CD4-positive, CD25-positive, alpha-beta regulatory T cell (primary cell): ENCODE data around the gene NSF. TPM values are rescaled to one million over a fixed set of nuclear protein-coding genes. Genes with fewer than 3 reads are reported as not detected.
"Not testable (repeated sequence)": the region's sequence is repeated elsewhere in the genome, so short reads cannot be mapped to it uniquely, and the experiment has no call there.

Source experiments
- ATAC-seq, 2 donors: fragments of 150-1000 bp; cut with Tn5 transposase; one replicate each; pipeline ENCODE4 v1.10.0; 2021; ENCODE audit warnings: low read depth in 2 of 2, moderate number of reproducible peaks in 2 of 2, moderate library complexity in 1 of 2
- DNase-seq, 3 donors: peaks; one replicate each; pipeline versions ENCODE4 v3.0.0 to v3.0.0-alpha.2; 2012 to 2022; ENCODE audit warnings: mixed read lengths in 1 of 3
- H3K27ac ChIP-seq: one replicate; pipeline ENCODE4 v1.7.0; 2013; ENCODE audit warnings: mild to moderate bottlenecking, low read length; ENCODE audit not compliant: insufficient read depth, poor library complexity, severe bottlenecking
- H3K27me3 ChIP-seq: one replicate; pipeline ENCODE4 v1.7.0; 2013; ENCODE audit warnings: low read length; ENCODE audit not compliant: control insufficient read depth, insufficient read depth
- H3K36me3 ChIP-seq: one replicate; pipeline ENCODE4 v1.7.0; 2013; ENCODE audit warnings: mild to moderate bottlenecking, low read length, moderate library complexity; ENCODE audit not compliant: control insufficient read depth, insufficient read depth
- H3K4me1 ChIP-seq: 2 replicates; pipeline ENCODE4 v1.7.0; 2013; ENCODE audit warnings: mild to moderate bottlenecking, low read length; ENCODE audit not compliant: insufficient read depth, control insufficient read depth, poor library complexity, severe bottlenecking
- H3K4me3 ChIP-seq: one replicate; pipeline ENCODE4 v1.7.0; 2013; ENCODE audit warnings: low read depth, mild to moderate bottlenecking, low read length, moderate library complexity
- H3K9me3 ChIP-seq, 2 experiments: 1 replicate in 1 of 2; 2 replicates in 1 of 2; pipeline ENCODE4 v1.7.0; 2013; ENCODE audit warnings: low read length in 2 of 2, mild to moderate bottlenecking in 1 of 2, moderate library complexity in 1 of 2; ENCODE audit not compliant: control insufficient read depth in 2 of 2
- H3K27ac Mint-ChIP-seq, 3 donors: one replicate each; pipeline ENCODE4 v1.8.0; 2020 to 2022; ENCODE audit warnings: mild to moderate bottlenecking in 3 of 3, mixed read lengths in 3 of 3, moderate library complexity in 2 of 3
- H3K27me3 Mint-ChIP-seq: one replicate; pipeline ENCODE4 v1.8.0; 2022; ENCODE audit warnings: mild to moderate bottlenecking, mixed read lengths
- H3K36me3 Mint-ChIP-seq: one replicate; pipeline ENCODE4 v1.8.0; 2020; ENCODE audit warnings: mixed read lengths
- H3K4me1 Mint-ChIP-seq, 4 donors: one replicate each; pipeline ENCODE4 v1.8.0; 2020 to 2022; ENCODE audit warnings: mixed read lengths in 4 of 4, mild to moderate bottlenecking in 1 of 4
- H3K4me3 Mint-ChIP-seq, 4 donors: one replicate each; pipeline ENCODE4 v1.8.0; 2020 to 2022; ENCODE audit warnings: mild to moderate bottlenecking in 4 of 4, mixed read lengths in 4 of 4, moderate library complexity in 3 of 4
- H3K9me3 Mint-ChIP-seq, 7 donors: one replicate each; pipeline ENCODE4 v1.8.0; 2020 to 2022; ENCODE audit warnings: mixed read lengths in 7 of 7, mild to moderate bottlenecking in 3 of 7, moderate library complexity in 2 of 7
- polyA plus RNA-seq, 4 donors: library from polyadenylated mRNA; unstranded; fragments of 300-500 nt; fragmentation: Illumina TruSeq; gene quantifications; one replicate each; pipeline ENCODE4 v1.2.3, GENCODE V29; 2021
- total RNA-seq: library from RNA; stranded (reverse); gene quantifications from one replicate; pipeline ENCODE4 v1.2.3, GENCODE V29; 2022

NSF gene
- total and polyA plus RNA-seq, 5 donors from 2014 or later, result 24.6 to 71.4 (median 30.7) TPM

GRCh38 chr17:46793023-46793422 lies 202.6 kb downstream of the NSF start:
- not testable (repeated sequence) for H3K9me3 ChIP-seq, H3K27ac Mint-ChIP-seq, ATAC-seq, H3K27ac ChIP-seq, DNase-seq, H3K4me1 Mint-ChIP-seq, H3K36me3 ChIP-seq, H3K4me3 Mint-ChIP-seq, H3K9me3 Mint-ChIP-seq, H3K4me1 ChIP-seq, H3K4me3 ChIP-seq, H3K27me3 ChIP-seq, H3K36me3 Mint-ChIP-seq
- H3K27me3 Mint-ChIP-seq, result peaks cover 17% of the 10 kb centered on the region

- no peaks in the 10 kb centered on the region for H3K36me3 Mint-ChIP-seq
- Histone ChIP-seq H3K36me3 (no peaks in the 10 kb centered on the region), H3K4me3 (no peak overlapping the region), H3K4me1 (no peaks in the 10 kb centered on the region), H3K9me3 (no peaks in the 10 kb centered on the region), H3K27me3 (peaks cover 6% of the 10 kb centered on the region), H3K27ac (no peak overlapping the region)
- H3K27me3 Mint-ChIP-seq, result peaks cover 17% of the 10 kb centered on the region
- DNase-seq (no peak), ATAC-seq (no peak)
- no peaks in the 10 kb centered on the region for H3K4me1 Mint-ChIP-seq
- H3K9me3 Mint-ChIP-seq, result peaks cover 0 to 3% (median 0%) of the 10 kb centered on the region in 7 donors
- H3K27ac Mint-ChIP-seq, result no peak overlapping the region
- peak overlapping the region in 1 of 4 donors; percentile 39 for H3K4me3 Mint-ChIP-seq
Observed at GRCh38 chr17:46793541-46793940, 203.1 kb downstream of the NSF start.

GRCh38 chr17:46794318-46794717 lies 203.8 kb downstream of the NSF start:
- no peaks in the 10 kb centered on the region for H3K4me1 Mint-ChIP-seq
- Histone ChIP-seq H3K4me1 (no peaks in the 10 kb centered on the region), H3K36me3 (no peaks in the 10 kb centered on the region), H3K27me3 (peaks cover 6% of the 10 kb centered on the region), H3K9me3 (no peaks in the 10 kb centered on the region), H3K27ac (no peak overlapping the region), H3K4me3 (no peak overlapping the region)
- ATAC-seq, result no peak
- H3K4me3 Mint-ChIP-seq, result no peak overlapping the region
- H3K27me3 Mint-ChIP-seq, result peaks cover 21% of the 10 kb centered on the region
- H3K9me3 Mint-ChIP-seq, result peaks cover 0 to 1% (median 0%) of the 10 kb centered on the region in 7 donors
- DNase-seq, result no peak
- H3K27ac Mint-ChIP-seq, result no peak overlapping the region
- no peaks in the 10 kb centered on the region for H3K36me3 Mint-ChIP-seq

- peaks cover 12% of the 10 kb centered on the region for H3K27me3 Mint-ChIP-seq
- no peak for DNase-seq
- H3K27ac ChIP-seq, result no peak overlapping the region
- peaks cover 6% of the 10 kb centered on the region for H3K27me3 ChIP-seq
- H3K27ac Mint-ChIP-seq, result no peak overlapping the region
- no peaks in the 10 kb centered on the region for H3K9me3 ChIP-seq
- no peaks in the 10 kb centered on the region for H3K4me1 Mint-ChIP-seq
- no peaks in the 10 kb centered on the region for H3K4me1 ChIP-seq
- peaks cover 0 to 1% (median 0%) of the 10 kb centered on the region in 7 donors for H3K9me3 Mint-ChIP-seq
- no peak overlapping the region for H3K4me3 ChIP-seq
- H3K36me3 Mint-ChIP-seq, result no peaks in the 10 kb centered on the region
- H3K36me3 ChIP-seq, result no peaks in the 10 kb centered on the region
- H3K4me3 Mint-ChIP-seq, result no peak overlapping the region
- ATAC-seq, result no peak
Observed at GRCh38 chr17:46795379-46795952, 205.0 kb downstream of the NSF start.

GRCh38 chr17:46796084-46796483 lies 205.6 kb downstream of the NSF start:
- Histone ChIP-seq H3K36me3 (no peaks in the 10 kb centered on the region), H3K9me3 (no peaks in the 10 kb centered on the region), H3K27me3 (peaks cover 6% of the 10 kb centered on the region), H3K4me1 (no peaks in the 10 kb centered on the region), H3K4me3 (no peak overlapping the region), H3K27ac (no peak overlapping the region)
- H3K4me1 Mint-ChIP-seq, result no peaks in the 10 kb centered on the region
- ATAC-seq (no peak), DNase-seq (no peak)
- H3K27me3 Mint-ChIP-seq, result peaks cover 12% of the 10 kb centered on the region
- H3K9me3 Mint-ChIP-seq, result peaks cover 0 to 1% (median 0%) of the 10 kb centered on the region in 7 donors
- no peaks in the 10 kb centered on the region for H3K36me3 Mint-ChIP-seq
- H3K4me3 Mint-ChIP-seq, result no peak overlapping the region
- H3K27ac Mint-ChIP-seq, result no peak overlapping the region

GRCh38 chr17:46796524-46796923 lies 206.1 kb downstream of the NSF start:
- ATAC-seq (no peak), DNase-seq (no peak)
- Mint-ChIP-seq H3K4me3 (no peak overlapping the region), H3K27ac (no peak overlapping the region), H3K9me3 (peaks cover 0 to 1% (median 0%) of the 10 kb centered on the region in 7 donors), H3K27me3 (peaks cover 16% of the 10 kb centered on the region), H3K36me3 (no peaks in the 10 kb centered on the region), H3K4me1 (no peaks in the 10 kb centered on the region)
- Histone ChIP-seq H3K9me3 (no peaks in the 10 kb centered on the region), H3K4me1 (no peaks in the 10 kb centered on the region), H3K36me3 (no peaks in the 10 kb centered on the region), H3K27me3 (peaks cover 6% of the 10 kb centered on the region), H3K27ac (no peak overlapping the region), H3K4me3 (no peak overlapping the region)

GRCh38 chr17:46796956-46797530 lies 206.6 kb downstream of the NSF start:
- H3K9me3 Mint-ChIP-seq, result peaks cover 0 to 1% (median 0%) of the 10 kb centered on the region in 7 donors
- no peak for ATAC-seq
- Histone ChIP-seq H3K4me3 (no peak overlapping the region), H3K9me3 (no peaks in the 10 kb centered on the region), H3K27ac (no peak overlapping the region), H3K4me1 (no peaks in the 10 kb centered on the region), H3K36me3 (no peaks in the 10 kb centered on the region), H3K27me3 (peaks cover 6% of the 10 kb centered on the region)
- H3K4me1 Mint-ChIP-seq, result no peaks in the 10 kb centered on the region
- no peak overlapping the region for H3K27ac Mint-ChIP-seq
- H3K36me3 Mint-ChIP-seq, result no peaks in the 10 kb centered on the region
- no peak overlapping the region for H3K4me3 Mint-ChIP-seq
- no peak for DNase-seq
- H3K27me3 Mint-ChIP-seq, result peaks cover 16% of the 10 kb centered on the region

- H3K4me3 ChIP-seq, result no peak overlapping the region
- no peaks in the 10 kb centered on the region for H3K4me1 ChIP-seq
- ATAC-seq (no peak), DNase-seq (no peak)
- H3K36me3 ChIP-seq, result no peaks in the 10 kb centered on the region
- Mint-ChIP-seq H3K27me3 (peaks cover 11% of the 10 kb centered on the region), H3K9me3 (no peaks in the 10 kb centered on the region), H3K36me3 (no peaks in the 10 kb centered on the region), H3K4me3 (no peak overlapping the region), H3K4me1 (no peaks in the 10 kb centered on the region), H3K27ac (peak overlapping the region in 1 of 3 donors; percentile 74)
- no peaks in the 10 kb centered on the region for H3K27me3 ChIP-seq
- H3K9me3 ChIP-seq, result no peaks in the 10 kb centered on the region
- no peak overlapping the region for H3K27ac ChIP-seq
Observed at GRCh38 chr17:46800573-46800972, 210.1 kb downstream of the NSF start.
